ENCODE data around the gene REEP1.

Gene REEP1

DNA sequence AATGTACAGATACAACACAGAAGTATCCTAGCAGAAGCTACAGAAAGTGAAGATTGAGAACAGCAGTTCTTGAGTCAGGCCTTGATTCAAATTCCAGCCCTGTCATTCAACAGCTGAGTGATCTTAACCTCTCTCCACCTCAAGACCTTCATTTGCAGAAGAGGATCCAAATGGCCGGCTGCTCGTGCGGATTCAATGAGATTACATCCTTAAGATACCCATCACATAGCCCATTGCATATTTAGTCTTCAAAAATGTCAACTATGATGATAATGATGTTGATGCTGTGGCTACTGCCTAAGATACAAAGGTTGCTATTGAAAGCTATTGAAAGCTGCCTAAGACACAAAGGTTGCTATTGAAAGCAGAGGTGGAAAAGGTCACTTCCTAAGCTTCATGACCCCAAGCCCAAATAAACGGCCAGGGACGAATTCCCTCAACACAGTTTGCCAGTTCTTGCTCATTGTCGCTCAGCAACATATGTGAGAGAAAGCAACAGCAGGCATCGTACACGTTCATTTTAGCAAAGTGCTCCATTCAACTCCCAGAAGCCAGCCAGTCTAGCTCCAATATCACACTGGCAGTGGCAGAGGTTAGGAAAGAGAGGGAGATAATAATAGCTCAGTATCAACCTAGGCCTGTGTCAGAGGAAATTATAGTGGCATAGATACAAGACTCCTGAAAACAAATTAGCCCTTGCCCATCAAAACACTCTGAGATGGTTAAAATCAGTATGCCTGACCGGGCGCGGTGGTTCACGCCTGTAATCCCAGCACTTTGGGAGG is 102.0 kb downstream of the REEP1 start:
- TF ChIP-seq RAD21 (IDR thresholded peaks at IDR 0.05; ENCODE audit: low read depth) (no peak), FOXM1 (IDR thresholded peaks at IDR 0.05; ENCODE audit: borderline replicate concordance, low read depth) (no peak), ZBTB7A (IDR thresholded peaks at IDR 0.05; ENCODE audit: low read depth) (no peak)
- TF ChIP-seq, protein P1, sequence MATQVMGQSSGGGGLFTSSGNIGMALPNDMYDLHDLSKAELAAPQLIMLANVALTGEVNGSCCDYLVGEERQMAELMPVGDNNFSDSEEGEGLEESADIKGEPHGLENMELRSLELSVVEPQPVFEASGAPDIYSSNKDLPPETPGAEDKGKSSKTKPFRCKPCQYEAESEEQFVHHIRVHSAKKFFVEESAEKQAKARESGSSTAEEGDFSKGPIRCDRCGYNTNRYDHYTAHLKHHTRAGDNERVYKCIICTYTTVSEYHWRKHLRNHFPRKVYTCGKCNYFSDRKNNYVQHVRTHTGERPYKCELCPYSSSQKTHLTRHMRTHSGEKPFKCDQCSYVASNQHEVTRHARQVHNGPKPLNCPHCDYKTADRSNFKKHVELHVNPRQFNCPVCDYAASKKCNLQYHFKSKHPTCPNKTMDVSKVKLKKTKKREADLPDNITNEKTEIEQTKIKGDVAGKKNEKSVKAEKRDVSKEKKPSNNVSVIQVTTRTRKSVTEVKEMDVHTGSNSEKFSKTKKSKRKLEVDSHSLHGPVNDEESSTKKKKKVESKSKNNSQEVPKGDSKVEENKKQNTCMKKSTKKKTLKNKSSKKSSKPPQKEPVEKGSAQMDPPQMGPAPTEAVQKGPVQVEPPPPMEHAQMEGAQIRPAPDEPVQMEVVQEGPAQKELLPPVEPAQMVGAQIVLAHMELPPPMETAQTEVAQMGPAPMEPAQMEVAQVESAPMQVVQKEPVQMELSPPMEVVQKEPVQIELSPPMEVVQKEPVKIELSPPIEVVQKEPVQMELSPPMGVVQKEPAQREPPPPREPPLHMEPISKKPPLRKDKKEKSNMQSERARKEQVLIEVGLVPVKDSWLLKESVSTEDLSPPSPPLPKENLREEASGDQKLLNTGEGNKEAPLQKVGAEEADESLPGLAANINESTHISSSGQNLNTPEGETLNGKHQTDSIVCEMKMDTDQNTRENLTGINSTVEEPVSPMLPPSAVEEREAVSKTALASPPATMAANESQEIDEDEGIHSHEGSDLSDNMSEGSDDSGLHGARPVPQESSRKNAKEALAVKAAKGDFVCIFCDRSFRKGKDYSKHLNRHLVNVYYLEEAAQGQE (IDR thresholded peaks at IDR 0.05; ENCODE audit: low read depth): no peak

- TF ChIP-seq, protein P1 (IDR thresholded peaks at IDR 0.05; ENCODE audit: low read depth): no peak
- TF ChIP-seq EGR1 (IDR thresholded peaks at IDR 0.05) (no peak), YY1 (IDR thresholded peaks at IDR 0.05; ENCODE audit: low read depth) (no peak), FOXM1 (IDR thresholded peaks at IDR 0.05; ENCODE audit: borderline replicate concordance, low read depth) (no peak), MAX (IDR thresholded peaks at IDR 0.05) (no peak), NFIC (IDR thresholded peaks at IDR 0.05) (no peak), ZBTB7A (IDR thresholded peaks at IDR 0.05; ENCODE audit: low read depth) (no peak), TAF1 (IDR thresholded peaks at IDR 0.05; ENCODE audit: low read depth) (no peak), EP300 (IDR thresholded peaks at IDR 0.05; ENCODE audit: borderline replicate concordance) (no peak), RAD21 (IDR thresholded peaks at IDR 0.05; ENCODE audit: low read depth) (no peak), CREB1 (IDR thresholded peaks at IDR 0.05; ENCODE audit: low read depth) (no peak), TCF12 (IDR thresholded peaks at IDR 0.05; ENCODE audit: low read depth) (no peak), USF1 (IDR thresholded peaks at IDR 0.05) (no peak), TEAD4 (IDR thresholded peaks at IDR 0.05) (no peak), CEBPB (IDR thresholded peaks at IDR 0.05) (no peak)
Observed at GRCh38 chr2:86234563-86235131, 102.8 kb downstream of the REEP1 start.

DNA sequence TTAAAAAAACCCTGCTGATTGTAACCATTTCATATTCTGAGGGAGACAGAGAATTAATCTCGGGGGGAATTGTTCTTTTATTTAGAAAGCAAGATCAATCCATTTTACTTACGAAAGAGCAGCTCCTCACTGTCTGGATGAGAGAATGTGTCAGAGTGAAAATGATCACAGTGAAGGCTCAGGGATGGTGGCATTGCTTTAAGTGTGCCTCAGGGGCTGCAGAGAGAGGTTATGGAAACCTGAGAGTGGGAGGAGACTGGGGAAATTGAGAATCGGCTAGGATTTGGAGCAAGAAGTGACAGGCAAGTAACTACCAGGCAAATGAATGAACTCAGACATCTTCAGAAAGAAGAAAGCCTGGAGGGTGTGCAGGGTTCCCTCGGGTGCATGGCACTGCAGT is 104.0 kb downstream of the REEP1 start:
- TF ChIP-seq CEBPB (IDR thresholded peaks at IDR 0.05): no peak
- no peak for TF ChIP-seq FOXM1 (IDR thresholded peaks at IDR 0.05; ENCODE audit: borderline replicate concordance, low read depth)
- TF ChIP-seq EGR1 (IDR thresholded peaks at IDR 0.05): no peak
- no peak for TF ChIP-seq NFIC (IDR thresholded peaks at IDR 0.05)
- TF ChIP-seq CREB1 (IDR thresholded peaks at IDR 0.05; ENCODE audit: low read depth): no peak
- no peak for TF ChIP-seq TCF12 (IDR thresholded peaks at IDR 0.05; ENCODE audit: low read depth)
- TF ChIP-seq MAX (IDR thresholded peaks at IDR 0.05): no peak
- TF ChIP-seq YY1 (IDR thresholded peaks at IDR 0.05; ENCODE audit: low read depth): no peak
- no peak for TF ChIP-seq TEAD4 (IDR thresholded peaks at IDR 0.05)
- no peak for TF ChIP-seq RAD21 (IDR thresholded peaks at IDR 0.05; ENCODE audit: low read depth)

DNA sequence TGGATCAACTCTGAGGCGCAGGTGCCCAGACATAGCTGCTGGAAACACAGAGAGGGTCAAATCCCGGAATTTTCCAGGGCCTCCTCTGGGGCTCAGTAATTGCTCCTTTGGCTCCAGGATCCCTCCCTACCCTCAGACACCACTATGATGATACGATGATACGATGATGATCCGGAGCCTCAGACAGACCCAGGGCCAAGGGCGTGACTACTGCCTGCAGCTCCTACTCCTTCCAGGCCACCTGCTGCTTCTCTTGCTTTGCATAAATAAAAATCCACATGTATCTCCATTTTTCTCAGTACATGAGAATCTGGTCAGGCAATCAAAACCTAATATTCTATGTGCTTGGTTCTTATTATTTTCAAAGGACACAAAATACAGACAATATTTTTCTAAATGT is 104.5 kb downstream of the REEP1 start:
- TF ChIP-seq EP300 (IDR thresholded peaks at IDR 0.05; ENCODE audit: borderline replicate concordance) (no peak), EGR1 (IDR thresholded peaks at IDR 0.05) (no peak), NFIC (IDR thresholded peaks at IDR 0.05) (no peak), MAX (IDR thresholded peaks at IDR 0.05) (no peak), FOXM1 (IDR thresholded peaks at IDR 0.05; ENCODE audit: borderline replicate concordance, low read depth) (no peak), USF1 (IDR thresholded peaks at IDR 0.05) (no peak), TAF1 (IDR thresholded peaks at IDR 0.05; ENCODE audit: low read depth) (no peak), CREB1 (IDR thresholded peaks at IDR 0.05; ENCODE audit: low read depth) (no peak), TEAD4 (IDR thresholded peaks at IDR 0.05) (no peak), YY1 (IDR thresholded peaks at IDR 0.05; ENCODE audit: low read depth) (no peak), ZBTB7A (IDR thresholded peaks at IDR 0.05; ENCODE audit: low read depth) (no peak), RAD21 (IDR thresholded peaks at IDR 0.05; ENCODE audit: low read depth) (no peak), CEBPB (IDR thresholded peaks at IDR 0.05) (no peak), TCF12 (IDR thresholded peaks at IDR 0.05; ENCODE audit: low read depth) (no peak)
- TF ChIP-seq, protein P1 (IDR thresholded peaks at IDR 0.05; ENCODE audit: low read depth): no peak
